ENCODE results near the gene THOP1.

DNA sequence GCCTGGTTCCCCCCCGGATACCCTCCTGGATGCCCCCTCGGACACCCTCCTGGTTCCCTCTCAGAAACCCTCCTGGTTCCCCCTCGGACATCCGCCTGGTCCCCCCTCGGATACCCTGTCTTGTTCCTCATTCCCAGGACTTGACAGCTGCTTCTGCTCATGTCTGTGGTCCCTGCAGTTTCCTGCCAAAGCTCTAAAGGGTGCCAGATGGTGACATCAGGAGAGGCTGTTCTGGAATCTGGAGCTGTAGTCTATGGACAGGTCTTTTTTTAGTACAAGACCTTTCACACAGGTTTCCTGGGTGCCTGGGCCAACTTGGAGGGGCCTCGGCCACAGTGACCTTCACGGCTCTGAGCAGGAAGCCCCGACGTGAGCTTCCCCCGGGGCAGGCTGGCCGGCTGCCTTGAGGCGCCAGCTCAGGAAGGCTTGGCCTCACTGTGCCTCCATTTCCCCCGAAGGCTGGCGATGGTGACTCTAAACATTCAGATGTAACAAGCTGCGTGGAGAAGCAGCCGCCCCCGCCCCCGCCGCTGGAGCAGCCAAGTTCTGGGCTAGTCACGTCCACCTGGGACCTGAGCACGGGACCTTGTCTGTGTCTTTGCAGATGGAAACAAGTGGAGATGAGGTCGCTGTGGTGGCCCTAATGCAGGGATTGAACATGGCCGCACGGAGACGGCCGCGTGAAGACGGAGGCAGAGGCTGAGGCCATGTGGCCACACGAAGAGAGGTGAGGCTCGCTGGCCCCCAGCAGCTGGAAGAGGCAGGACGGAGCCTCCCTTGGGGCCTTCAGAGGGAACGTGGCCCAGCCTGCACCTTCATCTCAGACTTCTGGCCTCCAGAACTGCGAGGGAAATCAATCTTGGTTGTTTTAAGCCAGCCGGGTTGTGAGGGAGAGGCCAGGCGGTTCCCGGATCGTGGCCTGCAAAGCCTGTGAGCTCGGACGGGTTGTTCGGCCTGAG, 15.0 kb upstream of the THOP1 start:
- TF ChIP-seq, protein P1, sequence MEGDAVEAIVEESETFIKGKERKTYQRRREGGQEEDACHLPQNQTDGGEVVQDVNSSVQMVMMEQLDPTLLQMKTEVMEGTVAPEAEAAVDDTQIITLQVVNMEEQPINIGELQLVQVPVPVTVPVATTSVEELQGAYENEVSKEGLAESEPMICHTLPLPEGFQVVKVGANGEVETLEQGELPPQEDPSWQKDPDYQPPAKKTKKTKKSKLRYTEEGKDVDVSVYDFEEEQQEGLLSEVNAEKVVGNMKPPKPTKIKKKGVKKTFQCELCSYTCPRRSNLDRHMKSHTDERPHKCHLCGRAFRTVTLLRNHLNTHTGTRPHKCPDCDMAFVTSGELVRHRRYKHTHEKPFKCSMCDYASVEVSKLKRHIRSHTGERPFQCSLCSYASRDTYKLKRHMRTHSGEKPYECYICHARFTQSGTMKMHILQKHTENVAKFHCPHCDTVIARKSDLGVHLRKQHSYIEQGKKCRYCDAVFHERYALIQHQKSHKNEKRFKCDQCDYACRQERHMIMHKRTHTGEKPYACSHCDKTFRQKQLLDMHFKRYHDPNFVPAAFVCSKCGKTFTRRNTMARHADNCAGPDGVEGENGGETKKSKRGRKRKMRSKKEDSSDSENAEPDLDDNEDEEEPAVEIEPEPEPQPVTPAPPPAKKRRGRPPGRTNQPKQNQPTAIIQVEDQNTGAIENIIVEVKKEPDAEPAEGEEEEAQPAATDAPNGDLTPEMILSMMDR (IDR thresholded peaks at IDR 0.05): no peak
- no peak for TF ChIP-seq POLR2A (IDR thresholded peaks at IDR 0.05)

Measured in esophagus squamous epithelium (tissue), 4 donors.